GM12878 (cell line): Measurements from ENCODE around the gene ZNF527. TPM values are rescaled to one million over a fixed set of nuclear protein-coding genes. Genes with fewer than 3 reads are reported as not detected.

Source experiments
- ATAC-seq: fragments of 200-7000 bp; cut with Tn5 transposase; 3 replicates; pipeline ENCODE4 v1.9.1; 2020; ENCODE audit warnings: mild to moderate bottlenecking, moderate library complexity
- BruUV-seq: library from RNA; stranded (reverse); fragments of 400-500 nt; replicated peaks from 2 replicates; lab custom pipeline; 2021; lab: Mats Ljungman, UMichigan
- CTCF ChIA-PET: fragments of 300-600 bp; sonication (Branson Sonifier 250); formaldehyde crosslinking; extraction: SDS; loops from one replicate; lab custom pipeline; 2021; ENCODE audit warnings: inconsistent platforms; lab: Yijun Ruan, JAX
- POLR2A ChIA-PET: fragments of 350-600 bp; formaldehyde crosslinking; extraction: SDS; loops from one replicate; lab custom pipeline; 2021; ENCODE audit warnings: inconsistent platforms; lab: Charles Lee
- RAD21 ChIA-PET: fragments of 300-600 bp; sonication (Branson Sonifier 250); formaldehyde crosslinking; loops from one replicate; lab custom pipeline; 2023; ENCODE audit warnings: antibody characterized with exemption; ENCODE audit not compliant: unreplicated experiment; lab: Charles Lee
- SMC1A ChIA-PET: fragments of 300-600 bp; sonication (Branson Sonifier 250); formaldehyde crosslinking; loops from one replicate; lab custom pipeline; 2023; ENCODE audit not compliant: unreplicated experiment, uncharacterized antibody; lab: Charles Lee
- DNase-seq: peaks from one replicate; pipeline ENCODE4 v3.0.0-alpha.2; 2011; ENCODE audit warnings: low read depth, low spot score
- FAIRE-seq: peaks from 3 replicates; lab custom pipeline; 2011; peaks lifted over from hg19 to GRCh38; lab: Jason Lieb, UNC
- H2AFZ ChIP-seq: 2 replicates; pipeline ENCODE4 v1.6.0; 2011; ENCODE audit warnings: low read depth, low read length, control low read depth; ENCODE audit not compliant: control insufficient read depth
- H3K27ac ChIP-seq: 2 replicates; pipeline ENCODE4 v1.5.1; 2011; ENCODE audit warnings: control low read depth; ENCODE audit not compliant: control insufficient read depth, insufficient read depth
- H3K27me3 ChIP-seq, 2 experiments: replicated peaks in 1 of 2; 2 replicates each; pipeline versions ENCODE4 v1.6.0 to v1.6.1; 2011; ENCODE audit warnings: low read length in 1 of 2; ENCODE audit not compliant: control insufficient read depth in 2 of 2, insufficient read depth in 2 of 2
- H3K36me3 ChIP-seq, 2 experiments: 2 replicates each; pipeline ENCODE4 v1.5.1; 2011; ENCODE audit warnings: low read length in 1 of 2; ENCODE audit not compliant: control insufficient read depth in 2 of 2, insufficient read depth in 2 of 2
- H3K4me1 ChIP-seq: 2 replicates; pipeline ENCODE4 v1.6.1; 2011; ENCODE audit warnings: mild to moderate bottlenecking, low read length, moderate library complexity, mixed read lengths; ENCODE audit not compliant: control insufficient read depth, insufficient read depth
- H3K4me2 ChIP-seq: 2 replicates; pipeline ENCODE4 v1.6.0; 2011; ENCODE audit warnings: control low read depth; ENCODE audit not compliant: control insufficient read depth, insufficient read depth
- H3K4me3 ChIP-seq: fragments of 200-600 bp; sonication (generic); 2 replicates; pipeline ENCODE4 v1.5.1; 2016
- H3K79me2 ChIP-seq: 2 replicates; pipeline ENCODE4 v1.6.0; 2011; ENCODE audit warnings: low read length; ENCODE audit not compliant: control insufficient read depth, insufficient read depth
- H3K9ac ChIP-seq: 2 replicates; pipeline ENCODE4 v1.8.0; 2011; ENCODE audit warnings: low read length, control low read depth, mixed read lengths; ENCODE audit not compliant: control insufficient read depth, insufficient read depth
- H3K9me3 ChIP-seq: replicated peaks from 3 replicates; pipeline ENCODE4 v1.5.1; 2011; ENCODE audit warnings: mild to moderate bottlenecking, low read length; ENCODE audit not compliant: control insufficient read depth, insufficient read depth
- H4K20me1 ChIP-seq: 2 replicates; pipeline ENCODE4 v1.6.0; 2011; ENCODE audit not compliant: control insufficient read depth, insufficient read depth
- ATF3 ChIP-seq: IDR thresholded peaks from 2 replicates; pipeline ENCODE4 v1.6.1; 2011; ENCODE audit warnings: low read depth, mild to moderate bottlenecking, low read length, moderate library complexity, borderline replicate concordance; ENCODE audit errors: extremely low read depth
- ELK1 ChIP-seq: IDR thresholded peaks from 2 replicates; pipeline ENCODE4 v1.6.1; 2012; ENCODE audit warnings: low read depth, low read length, improper control_type of control experiment
- EZH2 ChIP-seq: IDR thresholded peaks from 2 replicates; pipeline ENCODE4 v1.6.1; 2012; ENCODE audit warnings: low read depth, mild to moderate bottlenecking, control low read depth, inconsistent platforms, low read length, borderline replicate concordance; ENCODE audit not compliant: control insufficient read depth
- FOS ChIP-seq: IDR thresholded peaks from 3 replicates; pipeline ENCODE4 v1.6.1; 2011; ENCODE audit warnings: borderline replicate concordance; ENCODE audit not compliant: insufficient read length; ENCODE audit errors: extremely low read depth
- HCFC1 ChIP-seq: fragments of 150-350 bp; IDR thresholded peaks from 2 replicates; pipeline ENCODE4 v1.6.1; 2014; ENCODE audit warnings: low read length
- HDAC6 ChIP-seq: fragments of 200-600 bp; sonication (generic); IDR thresholded peaks from one replicate; pipeline ENCODE4 v1.8.0; 2017; ENCODE audit warnings: antibody characterized with exemption; ENCODE audit not compliant: unreplicated experiment
- IKZF1 ChIP-seq: fragments of 450-650 bp; conservative IDR thresholded peaks from 2 replicates; pipeline ENCODE4 v1.6.1; 2017; ENCODE audit warnings: antibody characterized with exemption, mild to moderate bottlenecking
- IRF4 ChIP-seq: IDR thresholded peaks from 2 replicates; pipeline ENCODE4 v1.6.1; 2011; ENCODE audit warnings: low read depth, low read length
- MYC ChIP-seq: IDR thresholded peaks from 2 replicates; pipeline ENCODE4 v1.6.1; 2011; ENCODE audit warnings: mild to moderate bottlenecking, low read length, moderate library complexity, inconsistent platforms; ENCODE audit not compliant: insufficient read depth, insufficient replicate concordance, insufficient read length, severe bottlenecking
- POLR2AphosphoS5 ChIP-seq: IDR thresholded peaks from 2 replicates; pipeline ENCODE4 v1.6.1; 2011; ENCODE audit warnings: mild to moderate bottlenecking, low read length, inconsistent platforms
- RAD51 ChIP-seq: fragments of 450-650 bp; IDR thresholded peaks from 2 replicates; pipeline ENCODE4 v1.6.1; 2016; ENCODE audit warnings: moderate library complexity, mild to moderate bottlenecking, inconsistent platforms
- RELB ChIP-seq: fragments of 450-650 bp; IDR thresholded peaks from 2 replicates; pipeline ENCODE4 v1.6.1; 2017; ENCODE audit warnings: low read depth, mild to moderate bottlenecking, moderate library complexity
- RUNX3 ChIP-seq: IDR thresholded peaks from 2 replicates; pipeline ENCODE4 v1.6.1; 2012; ENCODE audit warnings: low read length, inconsistent platforms
- SREBF2 ChIP-seq: IDR thresholded peaks from 2 replicates; pipeline ENCODE4 v1.6.1; 2012; ENCODE audit warnings: mild to moderate bottlenecking, low read length
- SRF ChIP-seq, 2 experiments: IDR thresholded peaks; 2 replicates each; pipeline ENCODE4 v1.6.1; 2011; ENCODE audit warnings: low read depth in 2 of 2, low read length in 2 of 2, mild to moderate bottlenecking in 1 of 2, moderate library complexity in 1 of 2
- SUPT20H ChIP-seq: IDR thresholded peaks from 2 replicates; pipeline ENCODE4 v1.6.1; 2011; ENCODE audit warnings: low read depth, mild to moderate bottlenecking, low read length, moderate library complexity, borderline replicate concordance; ENCODE audit not compliant: control insufficient read depth
- TAF1 ChIP-seq: IDR thresholded peaks from 2 replicates; pipeline ENCODE4 v1.6.1; 2011; ENCODE audit warnings: mild to moderate bottlenecking, low read depth, low read length, borderline replicate concordance
- ZBED1 ChIP-seq: IDR thresholded peaks from 2 replicates; pipeline ENCODE4 v1.6.1; 2016; ENCODE audit warnings: borderline replicate concordance
- ZNF274 ChIP-seq: IDR thresholded peaks from one replicate; pipeline ENCODE4 v1.8.0; 2011; ENCODE audit not compliant: insufficient read length, insufficient read depth
- ZZZ3 ChIP-seq: IDR thresholded peaks from 2 replicates; pipeline ENCODE4 v1.6.1; 2011; ENCODE audit warnings: low read depth; ENCODE audit not compliant: control insufficient read depth, insufficient read length
- WGBS: methylation state at CpG from one replicate; pipeline ENCODE4 v1.1.6; 2016; ENCODE audit warnings: low lambda C conversion rate; ENCODE audit not compliant: insufficient replicate concordance, insufficient coverage; ENCODE audit errors: missing lambda C conversion rate; 5-methylcytosine and 5-hydroxymethylcytosine counted together
- in situ Hi-C: fragments of 300-500 bp; cut with MboI; formaldehyde crosslinking; loops from 9 replicates; pipeline ENCODE4 v1.14.3; 2018; ENCODE audit warnings: mixed read lengths
- intact Hi-C: fragments of 100-400 bp; cut with micrococcal nuclease; formaldehyde crosslinking; loops from one replicate; pipeline ENCODE4 v1.14.2; 2022; ENCODE audit not compliant: unreplicated experiment
- polyA plus RNA-seq, 11 experiments: library from polyadenylated mRNA; depleted of rRNA in 4 of 11; unstranded in 6 of 11; stranded (reverse) in 5 of 11; fragments of >200 nt; fragmentation: Nextera tagmentation in 4 of 11; fragmentation: Illumina TruSeq in 1 of 11; extraction: Ambion mirVana in 4 of 11; extraction: Trizol in 1 of 11; gene quantifications; 1 replicate in 1 of 11; 2 replicates in 10 of 11; pipeline versions ENCODE4 v1.2.1 to v1.2.3, GENCODE V29; 2011 to 2016; ENCODE audit warnings: inconsistent platforms in 2 of 11, missing spikeins in 2 of 11, low read depth in 1 of 11
- total RNA-seq, 4 experiments: library from RNA; depleted of rRNA in 3 of 4; stranded (reverse); fragments of >200 nt in 3 of 4; fragmentation: Illumina TruSeq in 1 of 4; extraction: Trizol in 1 of 4; gene quantifications; 2 replicates each; pipeline versions ENCODE4 v1.2.1 to v1.2.3, GENCODE V29; 2013 to 2021

The ZNF527 gene
- total and polyA plus RNA-seq, 10 of the 15 experiments (the other 5 are each of a cell fraction or from before 2014, with no cell fraction given), result 2.0 to 5.6 (median 3.6) TPM

DNA sequence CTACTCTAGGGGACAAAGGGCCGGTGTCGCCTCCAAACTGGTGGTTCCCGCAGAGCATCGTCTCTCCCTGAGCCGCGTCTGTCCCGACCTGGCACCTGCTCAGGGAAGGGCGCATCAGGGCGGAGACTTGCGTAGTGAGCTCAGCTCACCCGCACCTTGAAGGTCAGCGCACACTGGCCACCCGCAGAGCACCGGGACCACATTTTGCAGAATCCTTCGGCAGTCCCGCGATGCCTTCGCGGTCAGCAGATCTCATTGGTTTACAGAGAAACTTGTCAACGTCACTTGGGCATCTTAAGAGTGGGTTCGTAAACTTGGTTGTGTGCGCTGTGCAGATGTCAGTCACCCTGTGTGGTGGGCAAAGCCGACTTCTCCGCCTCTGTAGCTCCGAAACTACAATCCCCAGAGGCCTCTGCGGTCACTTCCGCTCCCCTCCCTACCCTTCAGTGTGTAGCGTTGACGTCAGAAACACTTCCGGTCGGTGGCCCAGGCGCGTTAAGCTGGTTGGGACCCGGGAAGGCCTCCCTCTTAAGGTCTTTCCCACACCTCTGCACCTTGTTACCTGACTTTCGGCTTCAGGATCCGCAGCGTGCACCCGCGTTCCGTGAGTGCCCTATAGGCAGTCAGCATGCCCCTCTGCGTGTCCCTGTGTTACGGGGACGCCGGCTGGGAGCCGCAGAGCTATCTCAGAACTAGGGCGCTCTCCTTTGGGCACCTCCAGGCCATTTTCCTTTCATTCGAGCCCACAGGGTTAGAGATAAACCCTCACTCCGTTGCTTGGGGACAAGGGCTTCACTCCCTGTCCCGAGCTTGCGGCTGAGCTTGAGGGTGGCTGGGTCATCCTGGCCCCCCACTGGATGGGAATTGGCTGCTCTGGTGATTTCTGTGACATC, 36.5 kb upstream of the ZNF527 start:
- H2AFZ ChIP-seq, result peak overlapping the region; percentile 53
- peaks cover 7% of the 10 kb centered on the region for H3K4me1 ChIP-seq
- H3K36me3 ChIP-seq, result peaks cover 0 to 3% of the 10 kb centered on the region in 2 experiments; a peak in 1 of 4 replicates
- H3K79me2 ChIP-seq, result peaks cover 8% of the 10 kb centered on the region
- H3K27me3 ChIP-seq, result no peaks in the 10 kb centered on the region
- 12% methylated on average over 50 of the region's 50 CpGs for WGBS
- ChIA-PET CTCF (interaction anchor here (0.6 to 1.2 kb wide), 3 partner anchors 36 to 260 kb away, joined by 3 read pairs; partner anchors contain the start of genes ZNF527 and ZNF571), SMC1A (interaction anchor here (1.0 to 1.1 kb wide), 2 partner anchors 14 to 17 kb away, joined by 3 read pairs; no protein-coding TSS in a partner anchor), RAD21 (interaction anchor here (0.7 to 1.1 kb wide), 3 partner anchors 17 to 260 kb away, joined by 3 to 4 read pairs (median 3); partner anchors contain the start of genes ZNF527, ZNF540 and ZNF571), POLR2A (interaction anchor here (0.9 kb wide), 1 partner anchor 8 kb away, joined by 3 read pairs; no protein-coding TSS in a partner anchor)
- no peaks in the 10 kb centered on the region for H4K20me1 ChIP-seq
- H3K9me3 ChIP-seq, result peaks cover 6% of the 10 kb centered on the region; the same call in 2 of the 3 replicates
- in situ Hi-C loops, result no loop called here
- peak overlapping the region; percentile 91 for H3K9ac ChIP-seq
- peak; percentile 71 for DNase-seq
- peak; percentile 100 for ATAC-seq
- peak overlapping the region; percentile 81 for H3K27ac ChIP-seq
- peak overlapping the region; percentile 76 for H3K4me3 ChIP-seq
- TSS peak; percentile 60 for BruUV-seq
- peak overlapping the region; percentile 94 for H3K4me2 ChIP-seq
- intact Hi-C loops, result loop anchor here (1.0 to 10.0 kb wide), 3 partner anchors 37 to 133 kb away; partner anchors contain the start of genes ZNF383, ZNF527, ZNF569 and ZNF570
- FAIRE-seq, result peak; percentile 84
- no peak for TF ChIP-seq ZZZ3
- TF ChIP-seq ZNF274, result no peak
- TF ChIP-seq SUPT20H, result no peak
- TF ChIP-seq RELB, result peak; percentile 34; the same call in 1 of the 2 replicates
- no peak for TF ChIP-seq FOS
- peak; percentile 65; the same call in 1 of the 2 replicates for TF ChIP-seq TAF1
- TF ChIP-seq IKZF1, result peak; percentile 84
- no peak for TF ChIP-seq RAD51
- TF ChIP-seq IRF4, result peak; percentile 36; the same call in 1 of the 2 replicates
- TF ChIP-seq HDAC6, result no peak
- TF ChIP-seq ELK1, result peak; percentile 98
- TF ChIP-seq HCFC1, result peak; percentile 95
- no peak for TF ChIP-seq SREBF2
- TF ChIP-seq SRF (IDR thresholded peaks at IDR 0.05; ENCODE audit: low read depth in 2 of 2, low read length in 2 of 2), result no peak
- TF ChIP-seq RUNX3, result peak; percentile 82
- TF ChIP-seq POLR2AphosphoS5, result peak; percentile 92
- TF ChIP-seq EZH2, result no peak
- no peak for TF ChIP-seq ZBED1
- no peak for TF ChIP-seq ATF3
- TF ChIP-seq MYC, result no peak
